ENCODE results near the gene MRPS9. TPM values are rescaled to one million over a fixed set of nuclear protein-coding genes. Genes with fewer than 3 reads are reported as not detected.

MRPS9 gene
- total and polyA plus RNA-seq, 2 of the 13 experiments (the other 11 are each of a cell fraction or from before 2014, with no cell fraction given) = 31.2 to 91.8 TPM

DNA sequence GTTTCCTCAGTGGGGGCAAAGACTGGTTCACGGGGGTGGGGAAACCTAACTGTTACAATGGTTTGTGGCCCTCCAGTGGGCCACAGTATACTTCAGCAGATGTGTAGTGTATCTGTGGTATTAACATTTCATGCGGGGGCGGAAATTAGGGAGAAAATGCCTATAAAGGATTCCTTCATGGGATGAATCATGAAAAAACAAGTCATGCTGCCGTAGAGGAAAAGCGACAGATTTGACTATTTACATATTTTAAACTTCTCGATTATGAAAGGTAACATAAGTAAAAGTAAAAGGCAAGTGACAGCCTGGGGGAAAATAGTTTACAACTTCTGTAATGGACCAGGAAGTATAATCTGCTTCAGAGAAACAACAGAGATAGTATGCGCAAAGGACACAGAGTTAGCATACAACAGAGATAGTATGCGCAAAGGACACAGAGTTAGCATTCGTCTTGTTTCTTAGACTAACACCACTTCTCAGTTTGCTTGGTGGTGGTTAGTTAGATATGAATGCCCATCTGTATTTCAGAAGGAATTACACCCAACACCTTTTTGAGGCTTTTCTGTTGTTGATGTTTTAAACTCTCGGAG, 41.1 kb downstream of the MRPS9 start:
- no TSS peak for BruUV-seq (replicated peaks)
- WGBS (ENCODE audit: low lambda C conversion rate) = 95% methylated on average over 10 of the region's 10 CpGs
- no peak for FAIRE-seq
- Histone ChIP-seq H3K36me3 (replicated peaks in 1 of 2; ENCODE audit: control insufficient read depth in 1 of 2, insufficient read depth in 2 of 2, low read length in 2 of 2) (peaks cover 6 to 14% of the 10 kb centered on the region in 2 experiments; a peak in 2 of 5 replicates), H3K4me1 (ENCODE audit: insufficient read depth, low read length) (no peaks in the 10 kb centered on the region), H3K9me3 (ENCODE audit: low read length) (no peaks in the 10 kb centered on the region), H3K79me2 (ENCODE audit: insufficient read depth, low read length) (no peaks in the 10 kb centered on the region), H3K27me3 (ENCODE audit: control insufficient read depth in 1 of 2, insufficient read depth in 2 of 2, low read length in 2 of 2) (no peaks in the 10 kb centered on the region), H3K27ac (ENCODE audit: extremely low read length, insufficient read depth, low read length) (no peak overlapping the region), H2AFZ (ENCODE audit: low read length) (no peak overlapping the region), H4K20me1 (ENCODE audit: insufficient read depth, low read length) (no peaks in the 10 kb centered on the region), H3K4me3 (replicated peaks in 1 of 3; ENCODE audit: insufficient read depth in 1 of 3, low read depth in 2 of 3, low read length in 3 of 3) (no peak overlapping the region), H3K9ac (ENCODE audit: insufficient read depth, low read depth, low read length) (no peak overlapping the region), H3K4me2 (ENCODE audit: low read depth, low read length) (no peak overlapping the region)
- DNase-seq (ENCODE audit: low spot score) = no peak
- ChIA-PET POLR2A (no interaction called here), CTCF (ENCODE audit: low intra/inter-chr PET ratio, low total read pairs) (no interaction called here)
- intact Hi-C loops (cut with micrococcal nuclease; ENCODE audit: unreplicated experiment) = no loop called here
- no peak for ATAC-seq
- TF ChIP-seq NR2F6 (IDR thresholded peaks at IDR 0.05) (no peak), NR2F6 (CRISPR knock-in tag; IDR thresholded peaks at IDR 0.05) (no peak), ZMYM3 (CRISPR knock-in tag; IDR thresholded peaks at IDR 0.05) (no peak), AHR (CRISPR knock-in tag; IDR thresholded peaks at IDR 0.05) (no peak), PITX1 (CRISPR knock-in tag; IDR thresholded peaks at IDR 0.05) (no peak), ZSCAN25 (CRISPR knock-in tag; IDR thresholded peaks at IDR 0.05) (no peak), BRCA1 (CRISPR knock-in tag; IDR thresholded peaks at IDR 0.05) (no peak)
- TF ChIP-seq, protein P1, sequence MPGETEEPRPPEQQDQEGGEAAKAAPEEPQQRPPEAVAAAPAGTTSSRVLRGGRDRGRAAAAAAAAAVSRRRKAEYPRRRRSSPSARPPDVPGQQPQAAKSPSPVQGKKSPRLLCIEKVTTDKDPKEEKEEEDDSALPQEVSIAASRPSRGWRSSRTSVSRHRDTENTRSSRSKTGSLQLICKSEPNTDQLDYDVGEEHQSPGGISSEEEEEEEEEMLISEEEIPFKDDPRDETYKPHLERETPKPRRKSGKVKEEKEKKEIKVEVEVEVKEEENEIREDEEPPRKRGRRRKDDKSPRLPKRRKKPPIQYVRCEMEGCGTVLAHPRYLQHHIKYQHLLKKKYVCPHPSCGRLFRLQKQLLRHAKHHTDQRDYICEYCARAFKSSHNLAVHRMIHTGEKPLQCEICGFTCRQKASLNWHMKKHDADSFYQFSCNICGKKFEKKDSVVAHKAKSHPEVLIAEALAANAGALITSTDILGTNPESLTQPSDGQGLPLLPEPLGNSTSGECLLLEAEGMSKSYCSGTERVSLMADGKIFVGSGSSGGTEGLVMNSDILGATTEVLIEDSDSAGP (CRISPR knock-in tag; IDR thresholded peaks at IDR 0.05; ENCODE audit: borderline replicate concordance) = no peak
- TF ChIP-seq, protein P2, sequence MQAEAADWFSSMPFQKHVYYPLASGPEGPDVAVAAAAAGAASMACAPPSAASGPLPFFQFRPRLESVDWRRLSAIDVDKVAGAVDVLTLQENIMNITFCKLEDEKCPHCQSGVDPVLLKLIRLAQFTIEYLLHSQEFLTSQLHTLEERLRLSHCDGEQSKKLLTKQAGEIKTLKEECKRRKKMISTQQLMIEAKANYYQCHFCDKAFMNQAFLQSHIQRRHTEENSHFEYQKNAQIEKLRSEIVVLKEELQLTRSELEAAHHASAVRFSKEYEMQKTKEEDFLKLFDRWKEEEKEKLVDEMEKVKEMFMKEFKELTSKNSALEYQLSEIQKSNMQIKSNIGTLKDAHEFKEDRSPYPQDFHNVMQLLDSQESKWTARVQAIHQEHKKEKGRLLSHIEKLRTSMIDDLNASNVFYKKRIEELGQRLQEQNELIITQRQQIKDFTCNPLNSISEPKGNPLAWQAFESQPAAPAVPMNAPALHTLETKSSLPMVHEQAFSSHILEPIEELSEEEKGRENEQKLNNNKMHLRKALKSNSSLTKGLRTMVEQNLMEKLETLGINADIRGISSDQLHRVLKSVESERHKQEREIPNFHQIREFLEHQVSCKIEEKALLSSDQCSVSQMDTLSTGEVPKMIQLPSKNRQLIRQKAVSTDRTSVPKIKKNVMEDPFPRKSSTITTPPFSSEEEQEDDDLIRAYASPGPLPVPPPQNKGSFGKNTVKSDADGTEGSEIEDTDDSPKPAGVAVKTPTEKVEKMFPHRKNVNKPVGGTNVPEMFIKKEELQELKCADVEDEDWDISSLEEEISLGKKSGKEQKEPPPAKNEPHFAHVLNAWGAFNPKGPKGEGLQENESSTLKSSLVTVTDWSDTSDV (CRISPR knock-in tag; IDR thresholded peaks at IDR 0.05) = no peak
- TF ChIP-seq, protein P3, sequence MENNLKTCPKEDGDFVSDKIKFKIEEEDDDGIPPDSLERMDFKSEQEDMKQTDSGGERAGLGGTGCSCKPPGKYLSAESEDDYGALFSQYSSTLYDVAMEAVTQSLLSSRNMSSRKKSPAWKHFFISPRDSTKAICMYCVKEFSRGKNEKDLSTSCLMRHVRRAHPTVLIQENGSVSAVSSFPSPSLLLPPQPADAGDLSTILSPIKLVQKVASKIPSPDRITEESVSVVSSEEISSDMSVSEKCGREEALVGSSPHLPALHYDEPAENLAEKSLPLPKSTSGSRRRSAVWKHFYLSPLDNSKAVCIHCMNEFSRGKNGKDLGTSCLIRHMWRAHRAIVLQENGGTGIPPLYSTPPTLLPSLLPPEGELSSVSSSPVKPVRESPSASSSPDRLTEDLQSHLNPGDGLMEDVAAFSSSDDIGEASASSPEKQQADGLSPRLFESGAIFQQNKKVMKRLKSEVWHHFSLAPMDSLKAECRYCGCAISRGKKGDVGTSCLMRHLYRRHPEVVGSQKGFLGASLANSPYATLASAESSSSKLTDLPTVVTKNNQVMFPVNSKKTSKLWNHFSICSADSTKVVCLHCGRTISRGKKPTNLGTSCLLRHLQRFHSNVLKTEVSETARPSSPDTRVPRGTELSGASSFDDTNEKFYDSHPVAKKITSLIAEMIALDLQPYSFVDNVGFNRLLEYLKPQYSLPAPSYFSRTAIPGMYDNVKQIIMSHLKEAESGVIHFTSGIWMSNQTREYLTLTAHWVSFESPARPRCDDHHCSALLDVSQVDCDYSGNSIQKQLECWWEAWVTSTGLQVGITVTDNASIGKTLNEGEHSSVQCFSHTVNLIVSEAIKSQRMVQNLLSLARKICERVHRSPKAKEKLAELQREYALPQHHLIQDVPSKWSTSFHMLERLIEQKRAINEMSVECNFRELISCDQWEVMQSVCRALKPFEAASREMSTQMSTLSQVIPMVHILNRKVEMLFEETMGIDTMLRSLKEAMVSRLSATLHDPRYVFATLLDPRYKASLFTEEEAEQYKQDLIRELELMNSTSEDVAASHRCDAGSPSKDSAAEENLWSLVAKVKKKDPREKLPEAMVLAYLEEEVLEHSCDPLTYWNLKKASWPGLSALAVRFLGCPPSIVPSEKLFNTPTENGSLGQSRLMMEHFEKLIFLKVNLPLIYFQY (CRISPR knock-in tag; IDR thresholded peaks at IDR 0.05; ENCODE audit: borderline replicate concordance) = no peak
- in situ Hi-C loops (cut with HindIII; ENCODE audit: extremely low pct_ligation_motif_present, low pct_unique_long_range_greater_than_20kb) = no loop called here

All from HepG2 (cell line).